COR-L47 (cell line): ENCODE measurements around the gene TBX5.

ENCODE experiments used
- DNase-seq: peaks from one replicate; lab custom pipeline; 2025; lab: John Stamatoyannopoulos, UW

The TBX5 gene

DNA sequence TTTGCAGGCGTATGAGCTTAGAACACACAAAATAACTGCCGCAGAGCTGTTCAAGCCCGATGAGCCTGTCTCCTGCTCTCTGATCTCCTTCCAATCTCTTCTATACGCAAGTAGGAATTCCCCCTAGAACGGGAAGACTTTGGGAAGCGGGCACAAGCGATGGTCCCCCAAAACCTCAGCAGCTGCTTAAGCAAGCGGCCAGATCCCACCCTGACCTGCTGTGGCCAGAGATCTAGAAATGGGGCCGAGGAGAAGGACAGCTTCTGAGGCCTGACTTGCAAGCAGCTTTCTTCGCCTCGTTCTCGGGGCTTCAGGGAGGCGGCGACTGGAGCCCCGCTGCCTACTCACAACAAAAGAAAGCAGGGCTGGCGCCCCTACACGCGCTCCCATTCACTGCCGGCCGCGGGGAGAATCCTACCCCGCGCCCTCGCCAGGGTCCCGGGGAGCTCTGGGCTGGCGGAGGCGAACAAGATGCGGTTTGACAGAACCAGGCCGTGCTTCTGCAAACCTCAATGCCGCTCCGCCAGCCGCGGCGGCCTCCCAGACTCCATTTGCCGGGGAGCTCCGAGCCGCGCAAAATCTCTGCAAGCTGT is 922 bp downstream of the TBX5 start:
- DNase-seq, result no peak

DNA sequence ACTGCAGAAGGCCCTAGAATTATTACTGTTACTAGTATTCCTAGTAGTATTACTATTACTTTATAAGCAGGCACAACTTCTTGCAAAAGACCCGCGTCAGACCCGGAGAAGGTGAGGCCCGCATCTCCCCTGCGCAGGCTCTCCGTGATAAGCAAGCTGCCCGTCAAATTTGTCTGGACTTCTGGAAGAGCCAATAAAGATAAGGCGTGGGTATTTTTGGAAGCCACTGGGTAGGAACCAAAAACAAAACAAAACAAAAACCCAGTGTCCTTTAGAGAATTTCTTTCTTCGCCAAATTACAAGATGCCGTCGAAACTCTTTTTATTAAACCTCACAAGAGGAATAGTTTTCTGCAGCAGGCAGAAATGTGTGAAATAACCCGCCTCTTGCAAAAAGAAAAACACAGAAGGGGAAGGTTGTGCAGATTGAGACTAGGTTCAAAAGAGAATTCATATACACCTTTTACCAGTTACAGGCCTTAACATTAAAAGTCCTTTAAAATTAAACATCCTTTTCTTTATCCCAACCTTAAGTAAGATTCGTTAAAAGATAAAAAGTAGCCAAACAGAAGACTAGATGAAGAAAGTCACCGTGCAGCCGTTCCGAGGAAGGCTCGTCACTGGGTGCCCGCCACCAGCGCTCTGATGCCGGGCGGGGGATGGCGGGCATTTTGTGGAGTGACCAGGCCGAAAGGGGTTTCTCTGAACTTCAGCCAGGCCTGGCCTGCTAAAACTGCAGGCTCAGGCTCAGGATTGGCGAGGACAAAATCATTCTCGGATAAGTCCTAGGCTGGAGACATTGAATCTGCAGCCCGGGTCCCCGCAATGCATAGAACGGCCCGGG is 1.6 kb downstream of the TBX5 start:
- no peak for DNase-seq

DNA sequence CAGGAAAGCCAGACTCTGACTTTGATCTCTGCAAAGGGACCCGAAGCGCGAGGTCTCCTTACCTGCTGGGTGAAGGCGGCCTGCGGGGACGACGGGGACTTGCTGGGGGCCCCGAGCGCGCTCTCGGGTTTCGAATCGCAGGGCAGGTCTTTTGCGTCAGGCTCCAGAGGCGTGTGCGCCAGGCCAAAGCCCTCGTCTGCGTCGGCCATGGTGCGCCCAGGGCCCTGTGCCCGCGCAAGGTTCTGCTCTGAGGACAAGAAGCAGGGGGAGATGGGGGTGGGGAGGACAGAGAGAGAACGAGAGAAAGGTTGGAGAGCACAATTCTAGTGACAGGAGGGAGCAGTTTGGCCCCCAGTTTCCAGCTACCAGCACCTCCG is 2.3 kb downstream of the TBX5 start:
- no peak for DNase-seq

DNA sequence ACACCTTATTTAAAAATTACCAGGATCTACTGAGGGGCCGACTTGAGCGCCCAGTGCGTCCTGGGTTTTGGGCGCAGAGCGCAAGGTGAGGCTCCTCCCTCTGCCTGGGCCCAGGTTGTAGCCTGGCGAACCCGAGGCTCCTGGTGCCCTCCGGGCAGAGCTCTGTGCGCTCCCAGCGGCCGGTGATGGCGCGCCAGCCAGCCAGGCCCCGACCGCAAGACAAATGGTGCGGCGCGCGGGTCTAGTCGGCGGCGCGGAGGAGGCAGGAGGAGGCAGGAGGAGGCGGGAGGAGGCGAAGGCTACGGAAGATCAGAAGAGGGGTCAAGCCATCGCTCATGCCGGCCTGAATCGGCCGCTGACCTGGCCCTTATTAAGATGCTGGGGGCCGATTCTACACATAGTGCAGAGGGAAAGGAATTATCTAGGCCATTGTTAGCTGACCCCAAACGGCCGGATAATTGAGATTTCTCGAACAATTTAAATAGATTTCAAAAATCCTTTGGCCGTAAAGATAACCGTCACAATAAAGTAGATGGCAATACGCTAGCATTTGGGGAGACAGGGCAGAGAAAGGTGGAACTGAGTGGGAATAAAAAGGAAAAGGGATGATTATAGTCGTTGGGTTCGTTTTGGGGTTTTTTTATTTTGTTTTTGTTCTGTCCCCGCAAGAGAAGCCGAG is 2.8 kb downstream of the TBX5 start:
- DNase-seq, result no peak

DNA sequence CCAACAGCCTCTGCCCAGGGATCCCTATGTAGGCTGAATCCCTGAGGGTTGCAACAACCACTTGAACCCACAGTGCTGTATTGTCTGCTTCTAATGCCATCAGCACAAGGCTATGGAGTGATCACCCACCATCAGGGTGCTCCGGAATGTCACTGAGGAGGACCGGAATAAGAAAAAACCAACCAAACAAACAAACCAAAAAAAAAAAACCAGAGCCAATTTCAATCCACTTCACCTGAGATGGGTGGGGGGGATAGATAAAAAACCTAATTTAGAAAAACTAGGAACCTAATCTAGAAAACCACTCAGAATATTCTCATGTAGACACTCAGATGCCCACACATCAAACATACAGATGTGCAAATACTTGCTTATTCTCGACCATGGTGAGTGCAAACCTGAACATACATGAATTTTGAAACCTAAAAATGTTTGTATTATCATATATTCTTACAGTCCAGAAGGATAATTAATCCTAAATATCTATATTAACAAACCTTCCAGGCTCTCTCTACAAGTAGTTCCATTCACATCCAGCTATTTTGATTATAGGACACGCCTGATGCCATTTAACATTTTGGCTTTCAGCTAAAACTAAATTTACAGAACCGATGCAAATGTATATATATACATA is 3.7 kb downstream of the TBX5 start:
- DNase-seq, result no peak

DNA sequence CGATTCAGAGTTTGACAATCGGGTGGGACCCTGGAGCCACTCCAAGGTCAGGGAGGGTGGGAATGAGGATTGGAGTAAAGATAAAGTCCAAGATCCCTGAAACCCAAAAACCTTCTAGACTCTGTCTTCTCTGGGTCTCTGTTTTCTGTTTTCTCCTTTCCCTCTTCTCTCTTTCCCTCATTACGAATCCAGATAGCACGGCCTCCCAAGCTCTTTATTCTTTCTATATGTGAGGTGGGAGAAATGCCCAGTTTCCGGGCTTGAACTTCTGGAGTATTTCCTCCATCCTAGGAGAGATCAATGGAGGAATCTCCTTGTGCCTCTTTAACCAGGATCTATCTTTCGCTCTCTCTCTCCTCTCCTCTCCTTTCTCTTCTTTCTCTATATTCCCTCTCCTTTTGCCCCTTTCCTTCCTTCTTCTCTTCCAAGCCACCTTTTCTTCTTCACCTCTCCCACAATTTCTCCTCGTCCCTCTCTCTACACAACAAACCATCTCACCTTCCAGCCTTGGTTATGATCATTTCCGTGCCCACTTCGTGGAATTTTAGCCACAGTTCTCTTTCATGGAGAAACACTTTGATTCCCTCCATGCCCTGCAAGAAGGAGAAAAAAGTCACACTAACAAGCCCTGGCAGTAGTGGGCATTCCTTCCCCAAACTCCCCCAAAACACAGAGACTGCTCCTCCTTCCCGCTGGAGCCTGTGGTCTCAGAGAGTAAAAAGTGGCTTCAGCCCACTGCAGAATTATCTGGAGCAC is 4.4 kb downstream of the TBX5 start:
- no peak for DNase-seq

DNA sequence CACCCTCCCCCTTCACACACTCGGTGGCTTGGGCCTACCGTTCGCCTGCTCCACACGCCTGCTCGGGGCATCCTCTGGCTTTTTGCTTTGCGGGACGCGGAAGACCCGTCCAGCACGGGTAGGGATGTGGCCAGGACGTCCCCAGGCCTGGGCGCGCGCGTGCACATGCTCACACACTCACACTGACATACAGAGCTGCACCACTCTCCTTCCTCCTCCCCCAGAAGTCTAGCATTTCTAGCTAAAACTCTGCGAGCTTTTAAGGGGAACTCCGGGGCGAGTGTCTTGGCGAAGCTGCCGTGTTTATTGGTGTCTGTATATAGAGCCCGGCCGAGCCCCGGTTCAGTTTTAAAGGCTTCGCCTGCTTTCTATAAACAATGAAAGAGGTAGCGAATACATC is 5.0 kb downstream of the TBX5 start:
- DNase-seq, result no peak

DNA sequence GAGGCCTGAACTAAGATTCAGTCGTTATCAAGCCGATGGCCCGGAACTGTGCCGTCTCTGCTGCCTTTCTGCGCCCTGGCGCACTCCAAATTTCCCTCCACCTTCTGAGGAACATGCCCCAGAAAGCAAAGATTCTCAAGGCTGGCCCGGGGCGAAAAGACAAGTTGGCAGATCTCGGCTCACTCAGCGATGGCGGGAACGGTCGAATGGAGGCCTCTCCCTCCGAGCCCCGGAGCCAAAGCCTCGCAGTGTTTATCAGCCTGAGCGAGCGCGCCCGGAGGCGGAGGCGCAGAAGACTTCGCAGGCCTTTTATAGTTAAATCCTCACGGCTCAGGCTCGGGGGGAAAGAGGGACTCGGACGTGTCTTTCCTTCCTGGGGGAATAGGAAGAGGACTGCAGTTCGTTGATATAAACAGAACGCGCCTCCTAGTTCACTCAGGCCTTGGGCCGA is 5.6 kb downstream of the TBX5 start:
- no peak for DNase-seq

DNA sequence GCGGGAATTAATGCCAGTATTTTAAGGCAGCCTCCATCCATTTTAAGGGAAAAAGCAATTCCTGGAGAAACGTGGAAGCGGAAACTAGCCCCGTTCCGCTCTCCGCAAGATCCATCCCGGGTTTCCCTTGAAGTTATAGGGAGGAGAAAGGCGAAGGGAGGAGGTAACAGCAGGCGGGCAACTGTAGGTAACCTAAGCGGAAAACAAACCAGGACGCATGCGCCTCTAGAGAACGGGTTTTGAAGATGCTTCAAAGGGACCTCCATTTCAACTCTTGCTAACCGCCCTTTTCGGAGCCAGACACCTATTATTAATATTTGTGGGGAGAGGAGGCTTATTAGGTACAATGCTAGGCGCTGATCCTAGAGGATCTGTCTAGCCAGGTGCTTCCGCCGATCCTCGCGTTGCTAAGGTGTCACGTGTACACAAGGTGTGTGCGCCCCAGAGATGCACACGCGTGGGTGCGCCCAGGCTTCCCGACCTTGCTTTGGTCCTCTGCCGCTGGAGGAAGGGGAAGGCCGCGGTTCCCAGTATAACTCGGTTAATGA is 6.2 kb downstream of the TBX5 start:
- no peak for DNase-seq

DNA sequence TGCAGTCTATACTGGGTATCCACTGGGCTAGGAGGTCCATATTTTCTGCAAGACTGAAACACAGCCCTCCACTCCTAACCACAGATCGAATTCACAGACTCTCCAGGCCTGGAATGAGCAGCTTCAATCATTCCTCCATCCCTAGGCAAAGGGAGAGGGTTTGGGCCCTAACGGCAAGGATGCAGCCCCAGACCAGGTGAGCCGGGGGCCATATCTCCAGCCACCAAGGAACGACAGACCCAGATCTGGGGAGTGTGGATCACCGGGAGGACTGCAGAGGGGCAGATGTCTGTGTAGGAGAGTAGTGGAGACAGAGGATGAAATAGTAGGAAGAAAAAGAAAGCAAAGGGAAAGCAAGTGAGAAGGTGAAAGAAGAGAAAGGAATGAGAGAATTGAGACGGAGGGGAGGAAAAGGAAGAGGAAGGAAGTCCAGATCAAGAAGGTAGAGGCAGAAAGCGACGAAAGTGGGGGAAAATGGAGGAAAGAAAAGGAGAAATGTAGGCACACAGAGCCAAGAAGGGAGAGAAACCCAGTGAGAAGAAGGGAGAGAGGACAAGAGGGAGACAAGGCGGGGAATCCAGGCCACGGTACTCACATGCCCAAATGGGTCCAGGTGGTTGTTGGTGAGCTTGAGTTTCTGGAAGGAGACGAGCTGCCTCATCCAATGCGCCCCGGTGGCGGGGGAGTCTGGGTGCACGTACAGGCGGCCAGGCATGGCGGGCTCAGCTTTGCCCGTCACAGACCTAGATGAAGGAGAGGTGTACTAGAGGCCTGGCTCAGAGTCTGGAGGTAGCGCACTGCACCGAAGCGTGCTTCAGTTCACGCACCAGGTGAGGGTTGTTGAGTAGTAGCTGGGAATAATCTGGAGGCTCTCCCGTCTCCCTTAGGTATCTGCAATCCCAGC is 7.7 kb downstream of the TBX5 start:
- DNase-seq, result no peak

DNA sequence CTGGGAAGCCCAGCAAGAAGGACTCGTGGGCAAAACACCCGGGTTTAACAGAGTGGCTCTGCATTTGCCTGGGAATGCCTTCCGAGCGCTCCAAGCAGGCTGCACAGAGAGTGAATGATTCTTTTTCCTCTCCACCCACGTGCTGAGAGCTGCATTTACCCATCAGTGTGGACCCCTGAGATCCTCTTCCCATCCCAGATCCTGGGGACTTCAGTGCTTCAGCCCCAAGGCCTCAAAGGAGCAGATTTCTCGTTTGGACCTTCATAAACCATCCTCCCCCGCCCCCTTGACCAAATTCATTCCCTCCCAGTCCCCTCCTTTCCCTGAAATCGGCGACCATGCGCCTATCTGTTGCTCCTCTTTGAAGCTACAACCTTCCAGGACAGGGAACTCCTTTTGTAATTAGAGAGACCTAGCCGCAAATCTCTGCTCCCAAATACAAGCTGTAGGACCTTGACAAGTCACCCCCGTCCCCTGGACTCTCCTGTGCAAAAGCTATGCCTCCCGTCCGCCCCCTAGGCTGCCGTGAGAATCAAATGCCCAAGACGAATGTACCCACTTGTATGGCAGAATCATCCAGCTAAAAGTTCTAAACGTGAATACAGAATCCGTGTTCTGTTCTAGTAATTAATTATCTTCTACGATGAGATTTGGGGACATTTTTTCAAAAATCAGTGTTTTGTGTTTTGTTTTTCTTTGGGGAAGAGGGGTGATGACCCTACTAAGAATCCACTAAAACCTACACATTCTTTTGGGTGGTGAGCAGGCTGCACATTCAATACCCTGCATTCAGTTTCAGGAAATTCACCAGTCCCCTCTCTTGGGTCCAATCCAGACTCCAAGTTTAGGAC is 8.8 kb downstream of the TBX5 start:
- DNase-seq, result no peak

DNA sequence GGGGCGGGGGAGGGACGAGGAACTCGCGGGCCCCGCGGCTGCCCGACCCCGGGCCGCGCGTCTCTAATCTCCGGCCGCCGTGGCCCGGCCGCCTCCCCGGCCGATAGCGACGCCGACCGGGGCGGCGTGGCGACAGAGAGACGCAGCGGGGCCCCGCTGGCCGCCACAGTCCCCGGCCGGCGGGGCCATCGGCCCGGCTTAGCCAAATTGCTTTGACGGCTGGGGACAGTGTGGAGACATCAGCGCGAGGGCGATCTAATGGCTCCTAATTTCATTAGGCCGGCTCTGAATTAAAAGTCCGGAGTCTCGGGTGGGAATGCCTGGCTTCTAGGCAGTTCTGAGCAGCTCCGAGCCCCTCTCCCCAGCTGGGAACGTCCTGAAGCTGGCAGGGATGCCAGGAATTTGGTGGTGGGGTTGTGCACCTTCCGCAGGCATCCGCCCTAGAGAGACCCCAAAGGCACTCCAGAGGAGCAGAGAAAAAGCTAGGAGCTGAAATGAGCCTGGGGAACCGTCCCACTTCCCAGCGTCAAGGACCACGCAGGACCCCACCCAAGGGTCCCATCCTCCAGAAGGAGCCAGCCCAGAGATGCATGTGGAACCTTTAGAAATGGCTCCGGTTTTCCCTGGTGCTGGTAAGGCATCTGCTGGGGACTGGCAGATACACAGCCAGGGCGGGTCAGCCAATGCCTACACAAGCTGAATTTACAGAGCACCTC is 9.6 kb downstream of the TBX5 start:
- DNase-seq, result no peak

DNA sequence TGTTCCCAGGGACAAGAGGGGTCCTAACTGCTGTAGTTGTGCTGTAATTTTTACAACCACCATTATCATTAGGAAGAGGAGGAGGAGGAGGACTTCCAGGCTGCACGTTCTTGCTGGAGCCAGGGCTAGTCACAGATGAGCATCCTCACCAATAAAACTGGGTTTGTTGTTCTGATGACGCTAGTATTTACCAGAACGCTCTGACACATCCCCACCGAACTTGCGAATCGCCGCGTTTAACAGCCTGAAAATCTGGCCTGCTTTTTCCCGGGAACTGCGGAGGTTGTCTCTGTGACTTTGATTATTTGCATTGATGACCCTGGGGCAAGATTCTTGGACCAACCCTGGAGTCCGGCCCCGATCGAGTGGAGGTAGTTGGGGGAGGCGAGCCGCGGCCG is 10.2 kb downstream of the TBX5 start:
- DNase-seq, result no peak

DNA sequence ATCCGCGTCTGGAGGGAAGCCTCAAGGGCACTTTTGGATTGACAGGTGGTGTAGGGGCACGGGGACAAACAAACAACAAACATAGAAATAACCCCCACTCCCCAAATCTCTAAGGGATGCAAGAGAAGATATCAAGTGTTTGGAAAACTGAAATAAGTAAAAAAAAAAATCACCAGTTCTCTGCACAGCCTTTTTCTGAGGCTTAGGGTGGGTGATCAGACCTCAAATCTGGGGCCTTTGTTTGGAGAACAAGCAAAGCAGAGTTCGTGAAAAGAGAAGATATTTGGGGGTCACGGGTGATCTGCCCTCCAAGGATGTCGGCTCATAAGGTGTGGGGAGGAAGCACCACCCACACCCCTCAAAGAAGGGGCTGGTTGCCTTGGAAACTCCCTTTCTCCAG is 10.7 kb downstream of the TBX5 start:
- DNase-seq, result no peak

DNA sequence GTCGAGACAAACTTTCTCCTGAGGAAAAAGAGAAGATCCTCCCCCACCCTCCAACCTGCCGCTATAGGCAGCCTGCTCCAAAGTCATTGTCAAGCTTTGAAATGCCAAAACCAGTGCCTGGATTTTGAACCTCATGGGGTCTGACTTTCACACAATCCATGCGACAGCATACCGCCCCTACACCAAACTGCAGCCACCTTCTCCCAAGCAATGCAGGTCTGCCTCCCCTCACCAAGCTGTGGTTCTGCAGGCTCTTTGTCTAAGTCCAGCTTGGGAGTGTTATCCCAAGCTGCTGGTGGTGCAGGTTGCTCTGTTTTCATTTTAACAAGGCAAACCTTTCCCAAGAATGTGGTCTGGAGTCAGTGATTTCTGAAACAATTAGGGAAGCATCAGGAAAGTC is 12.4 kb downstream of the TBX5 start:
- DNase-seq, result no peak

DNA sequence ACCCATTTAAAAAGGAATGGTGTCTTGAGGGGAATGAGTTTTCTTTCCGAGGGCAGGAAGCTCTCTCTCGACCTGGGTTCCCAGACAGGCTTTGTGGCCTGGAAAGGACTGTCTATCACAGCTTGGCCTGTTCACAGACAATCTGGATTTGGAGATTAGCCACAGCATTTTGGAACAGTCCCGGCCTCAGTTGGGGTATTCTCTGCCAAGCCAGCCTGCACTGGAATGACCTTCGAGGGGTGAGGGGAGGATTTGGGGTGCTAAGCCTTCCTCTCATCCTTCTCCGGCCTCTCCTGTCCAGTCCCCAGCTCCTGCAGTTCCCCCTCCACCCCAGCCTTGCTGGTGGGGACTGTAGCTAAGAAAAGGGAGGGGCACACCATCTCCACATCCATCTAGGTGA is 13.0 kb downstream of the TBX5 start:
- no peak for DNase-seq

DNA sequence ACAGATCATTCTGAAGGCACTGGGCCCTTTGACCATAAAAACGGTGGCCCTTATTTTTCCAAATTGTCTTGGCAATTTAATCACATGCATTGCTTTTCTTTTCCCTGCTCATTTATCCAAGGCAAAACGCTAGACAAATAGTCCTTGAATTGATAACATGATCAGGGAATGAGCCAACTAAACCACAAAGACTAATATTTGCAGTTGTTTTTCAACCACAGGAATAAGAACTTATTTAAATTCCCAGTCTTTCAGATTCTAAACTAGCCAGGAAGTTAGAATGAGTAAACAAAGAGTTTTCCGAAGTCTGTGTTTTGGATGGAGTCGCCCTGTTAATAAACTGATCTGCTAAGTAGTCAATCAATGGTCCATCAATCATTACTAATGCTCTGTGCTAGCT is 14.9 kb downstream of the TBX5 start:
- DNase-seq, result no peak

DNA sequence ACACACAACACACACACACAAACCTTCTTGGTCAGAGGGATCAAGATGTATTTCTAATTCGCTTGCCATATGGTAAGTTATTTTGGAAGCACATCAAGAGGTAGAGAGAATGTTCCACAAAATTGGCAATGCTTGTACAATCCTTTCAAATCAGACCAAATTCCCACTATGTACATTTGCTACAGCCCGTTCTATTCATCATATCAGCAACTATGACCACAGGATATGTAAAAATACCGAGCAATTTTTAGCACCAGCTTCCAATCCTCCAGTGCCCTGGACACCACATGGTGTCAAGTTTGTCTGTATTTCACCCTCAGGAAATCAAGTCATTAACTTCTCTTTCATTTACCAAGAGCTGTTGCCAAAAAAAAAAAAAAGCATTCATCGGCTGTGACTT is 21.2 kb downstream of the TBX5 start:
- no peak for DNase-seq

DNA sequence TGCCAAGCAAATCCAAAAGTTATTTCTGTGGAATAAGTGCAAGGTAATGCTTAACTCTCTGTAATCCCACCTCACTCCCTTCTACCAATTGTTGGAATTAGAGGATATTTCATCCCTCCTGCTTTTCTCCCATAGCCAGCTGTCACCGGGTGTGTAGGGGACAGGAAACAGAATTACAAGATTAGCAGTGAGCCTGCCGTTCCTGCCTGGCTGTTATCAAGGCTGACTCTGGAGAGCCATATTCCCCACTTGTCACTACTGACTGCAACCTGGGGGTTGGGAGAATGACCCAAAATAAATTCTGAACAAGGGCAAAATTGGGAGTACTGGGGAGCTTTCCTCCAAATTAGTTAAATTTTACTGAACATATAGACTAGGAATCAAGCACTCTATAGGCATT is 24.8 kb downstream of the TBX5 start:
- no peak for DNase-seq
